Measurements from ENCODE around the gene CFAP61. TPM values are rescaled to one million over a fixed set of nuclear protein-coding genes. Genes with fewer than 3 reads are reported as not detected.
"Not testable (repeated sequence)": the region's sequence is repeated elsewhere in the genome, so short reads cannot be mapped to it uniquely, and the experiment has no call there.

CFAP61 gene
- total RNA-seq, 4 donors from 2014 or later: 0.38 TPM; not detected in 3

DNA sequence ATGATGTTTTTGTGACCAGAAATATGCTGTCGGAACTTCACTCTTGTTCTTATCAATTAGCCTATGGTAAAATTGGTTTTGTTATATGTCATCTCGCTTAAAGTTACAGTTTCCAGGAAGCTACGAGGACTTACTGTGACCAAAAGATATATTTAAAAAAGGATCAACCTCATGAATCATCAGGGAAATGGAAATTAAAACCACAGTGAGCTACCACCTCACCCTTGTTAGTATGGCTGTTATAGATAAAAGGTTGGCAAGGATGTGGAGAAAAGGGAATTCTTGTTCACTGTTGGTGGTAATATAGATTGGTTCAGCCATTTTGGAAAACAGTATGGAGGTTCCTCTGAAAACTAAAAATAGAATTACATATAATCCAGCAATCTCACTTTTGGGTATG is 301.2 kb downstream of the CFAP61 start:
- DNase-seq: no peak
- TF ChIP-seq CTCF (IDR thresholded peaks at IDR 0.05): no peak
- WGBS, 2 donors: 60 to 63% methylated on average over 3 of the region's 3 CpGs
- Histone ChIP-seq H3K27me3 (peaks cover 0 to 22% (median 0%) of the 10 kb centered on the region in 4 donors), H3K36me3 (no peaks in the 10 kb centered on the region), H3K27ac (no peak overlapping the region), H3K9me3 (no peaks in the 10 kb centered on the region), H3K4me3 (no peak overlapping the region), H3K4me1 (no peaks in the 10 kb centered on the region)
- intact Hi-C loops (cut with DNase I): no loop called here

- intact Hi-C loops (cut with DNase I); H3K27ac ChIP-seq; H3K4me1 ChIP-seq; H3K36me3 ChIP-seq; H3K4me3 ChIP-seq; H3K9me3 ChIP-seq; DNase-seq: not testable (repeated sequence)
- H3K27me3 ChIP-seq: peaks cover 0 to 34% (median under 1%) of the 10 kb centered on the region in 4 donors
Measured at GRCh38 chr20:20355503-20355902, 303.2 kb downstream of the CFAP61 start.

- Histone ChIP-seq H3K27me3 (peaks cover under 1 to 57% (median 5%) of the 10 kb centered on the region in 4 donors), H3K27ac (no peak overlapping the region), H3K4me3 (no peak overlapping the region), H3K9me3 (no peaks in the 10 kb centered on the region), H3K36me3 (no peaks in the 10 kb centered on the region), H3K4me1 (peaks cover 4 to 16% (median 10%) of the 10 kb centered on the region in 3 donors)
- intact Hi-C loops (cut with DNase I): no loop called here
- no peak for DNase-seq
- TF ChIP-seq POLR2A (IDR thresholded peaks at IDR 0.05) (no peak), CTCF (IDR thresholded peaks at IDR 0.05) (no peak)
Measured at GRCh38 chr20:20358801-20359200, 306.5 kb downstream of the CFAP61 start.

DNA sequence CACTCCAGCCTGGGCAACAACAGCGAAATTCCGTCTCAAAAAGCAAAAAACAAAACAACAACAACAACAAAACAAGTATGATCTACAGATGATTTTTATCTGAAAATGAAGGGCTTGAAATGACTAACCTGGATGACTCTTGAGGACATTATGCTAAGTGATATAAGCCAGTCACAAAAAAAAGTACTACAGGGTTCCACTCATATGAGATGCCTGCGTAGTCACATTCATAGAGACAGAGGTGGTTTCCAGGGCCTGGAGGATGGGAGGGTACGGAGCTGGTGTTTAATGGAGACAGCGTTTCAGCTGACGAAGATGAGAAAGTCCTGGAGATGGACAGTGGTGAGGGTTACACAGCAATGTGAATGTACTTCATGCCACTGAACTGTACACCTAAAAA is 307.3 kb downstream of the CFAP61 start:
- DNase-seq: no peak
- intact Hi-C loops (cut with DNase I): loop anchor here (10.0 kb wide), 1 partner anchor 205 kb away; no protein-coding TSS in a partner anchor
- 67 to 75% methylated on average over 6 of the region's 6 CpGs for WGBS, 2 donors
- Histone ChIP-seq H3K9me3 (no peaks in the 10 kb centered on the region), H3K4me1 (peaks cover 12 to 24% (median 18%) of the 10 kb centered on the region in 3 donors), H3K4me3 (no peak overlapping the region), H3K36me3 (no peaks in the 10 kb centered on the region), H3K27me3 (peaks cover 9 to 66% (median 12%) of the 10 kb centered on the region in 4 donors), H3K27ac (no peak overlapping the region)
- TF ChIP-seq CTCF (IDR thresholded peaks at IDR 0.05) (no peak), POLR2A (IDR thresholded peaks at IDR 0.05) (no peak)

- Histone ChIP-seq H3K4me3 (no peak overlapping the region), H3K27me3 (peaks cover 17 to 74% (median 21%) of the 10 kb centered on the region in 4 donors), H3K4me1 (peaks cover 13 to 33% (median 19%) of the 10 kb centered on the region in 3 donors), H3K27ac (no peak overlapping the region), H3K36me3 (no peaks in the 10 kb centered on the region), H3K9me3 (no peaks in the 10 kb centered on the region)
- peak; percentile 43 to 81 (median 68) for TF ChIP-seq CTCF (IDR thresholded peaks at IDR 0.05)
- no peak for TF ChIP-seq POLR2A (IDR thresholded peaks at IDR 0.05)
- 1 to 3% methylated on average over 6 of the region's 6 CpGs for WGBS, 2 donors
- intact Hi-C loops (cut with DNase I): loop anchor here (10.0 kb wide), 1 partner anchor 204 kb away; no protein-coding TSS in a partner anchor
- no peak for DNase-seq
Measured at GRCh38 chr20:20360464-20360863, 308.1 kb downstream of the CFAP61 start.
